Skeletal muscle satellite cell (primary cell): ENCODE results near the gene CYP2A13. TPM values are rescaled to one million over a fixed set of nuclear protein-coding genes. Genes with fewer than 3 reads are reported as not detected.
"Not testable (repeated sequence)": the region's sequence is repeated elsewhere in the genome, so short reads cannot be mapped to it uniquely, and the experiment has no call there.

ENCODE experiments used
- H3K27me3 ChIP-seq: 2 replicates; pipeline ENCODE4 v1.7.0; 2013; ENCODE audit warnings: low read length; ENCODE audit not compliant: control insufficient read depth, insufficient read depth
- H3K36me3 ChIP-seq: 2 replicates; pipeline ENCODE4 v1.7.0; 2013; ENCODE audit warnings: mild to moderate bottlenecking, control low read depth, low read length; ENCODE audit not compliant: insufficient read depth
- H3K4me1 ChIP-seq: 2 replicates; pipeline ENCODE4 v1.7.0; 2013; ENCODE audit warnings: low read length; ENCODE audit not compliant: control insufficient read depth, insufficient read depth
- H3K4me2 ChIP-seq: 2 replicates; pipeline ENCODE4 v1.7.0; 2013; ENCODE audit warnings: mild to moderate bottlenecking, low read length
- H3K4me3 ChIP-seq: 2 replicates; pipeline ENCODE4 v1.7.0; 2013; ENCODE audit warnings: low read length
- H3K9ac ChIP-seq: 2 replicates; pipeline ENCODE4 v1.7.0; 2013; ENCODE audit warnings: mild to moderate bottlenecking, low read depth, low read length, moderate library complexity
- H3K9me3 ChIP-seq: replicated peaks from 2 replicates; pipeline ENCODE4 v1.7.0; 2013; ENCODE audit warnings: mild to moderate bottlenecking, control low read depth, low read length
- total RNA-seq: library from RNA; depleted of rRNA; stranded (reverse); fragments of >200 nt; gene quantifications from 2 replicates; pipeline ENCODE4 v1.2.3, GENCODE V29; 2012; rRNA removed

CYP2A13 gene
- not detected in 2 replicates for total RNA-seq

GRCh38 chr19:41088151-41088550, at the start of gene CYP2A13:
TSS of gene CYP2A13 (plus strand) at chr19:41088451. CDS start at chr19:41088472, 21 bp downstream.
- Histone ChIP-seq H3K9me3 (no peaks in the 10 kb centered on the region), H3K4me2 (no peak within 1 kb of the TSS), H3K9ac (no peak within 1 kb of the TSS), H3K4me3 (no peak within 1 kb of the TSS), H3K36me3 (no peaks in the 10 kb centered on the region), H3K4me1 (no peaks in the 10 kb centered on the region), H3K27me3 (peaks cover 18% of the 10 kb centered on the region)

GRCh38 chr19:41039806-41040205, 48.4 kb upstream of the CYP2A13 start:
- Histone ChIP-seq H3K9me3 (no peaks in the 10 kb centered on the region), H3K9ac (no peak overlapping the region), H3K4me3 (no peak overlapping the region), H3K27me3 (no peaks in the 10 kb centered on the region), H3K36me3 (no peaks in the 10 kb centered on the region), H3K4me2 (no peak overlapping the region), H3K4me1 (no peaks in the 10 kb centered on the region)

GRCh38 chr19:41045095-41045494, 43.2 kb upstream of the CYP2A13 start:
- H3K4me2 ChIP-seq, H3K9ac ChIP-seq, H3K4me3 ChIP-seq, H3K4me1 ChIP-seq, H3K9me3 ChIP-seq, H3K27me3 ChIP-seq, H3K36me3 ChIP-seq: not testable (repeated sequence)

- no peak overlapping the region for H3K4me2 ChIP-seq
- H3K27me3 ChIP-seq: no peaks in the 10 kb centered on the region
- no peaks in the 10 kb centered on the region for H3K9me3 ChIP-seq
These were observed 37.8 kb upstream of the CYP2A13 start for GRCh38 chr19:41050426-41050825.

GRCh38 chr19:41052162-41052561, 36.1 kb upstream of the CYP2A13 start:
- not testable (repeated sequence) for H3K4me3 ChIP-seq, H3K9me3 ChIP-seq, H3K9ac ChIP-seq, H3K4me2 ChIP-seq, H3K27me3 ChIP-seq, H3K4me1 ChIP-seq, H3K36me3 ChIP-seq

More at GRCh38 chr19:41050426-41050825, 37.8 kb upstream of the CYP2A13 start:
- Histone ChIP-seq H3K4me3 (no peak overlapping the region), H3K36me3 (no peaks in the 10 kb centered on the region), H3K4me1 (no peaks in the 10 kb centered on the region), H3K9ac (no peak overlapping the region)

- not testable (repeated sequence) for H3K4me2 ChIP-seq, H3K4me3 ChIP-seq, H3K9ac ChIP-seq, H3K27me3 ChIP-seq, H3K9me3 ChIP-seq, H3K36me3 ChIP-seq, H3K4me1 ChIP-seq
These were observed 34.9 kb upstream of the CYP2A13 start for GRCh38 chr19:41053331-41053730.

- Histone ChIP-seq H3K9me3 (no peaks in the 10 kb centered on the region), H3K27me3 (peaks cover 3% of the 10 kb centered on the region), H3K36me3 (no peaks in the 10 kb centered on the region), H3K4me1 (no peaks in the 10 kb centered on the region), H3K4me3 (no peak overlapping the region), H3K4me2 (peak overlapping the region; percentile 34), H3K9ac (no peak overlapping the region)
These were observed 23.2 kb upstream of the CYP2A13 start for GRCh38 chr19:41064974-41065569.

- no peak overlapping the region for H3K9ac ChIP-seq
- no peaks in the 10 kb centered on the region for H3K4me1 ChIP-seq
- no peaks in the 10 kb centered on the region for H3K36me3 ChIP-seq
- no peak overlapping the region for H3K4me3 ChIP-seq
- H3K9me3 ChIP-seq: no peaks in the 10 kb centered on the region
- no peaks in the 10 kb centered on the region for H3K27me3 ChIP-seq
- H3K4me2 ChIP-seq: no peak overlapping the region
These were observed 12.0 kb upstream of the CYP2A13 start for GRCh38 chr19:41076286-41076685.

- peaks cover 11% of the 10 kb centered on the region for H3K27me3 ChIP-seq
- H3K9me3 ChIP-seq: no peaks in the 10 kb centered on the region
- no peak overlapping the region for H3K4me3 ChIP-seq
- no peaks in the 10 kb centered on the region for H3K36me3 ChIP-seq
- H3K4me2 ChIP-seq: no peak overlapping the region
- no peaks in the 10 kb centered on the region for H3K4me1 ChIP-seq
- no peak overlapping the region for H3K9ac ChIP-seq
These were observed 4.7 kb upstream of the CYP2A13 start for GRCh38 chr19:41083516-41083915.

- Histone ChIP-seq H3K9me3 (no peaks in the 10 kb centered on the region), H3K4me1 (no peaks in the 10 kb centered on the region), H3K27me3 (peaks cover 18% of the 10 kb centered on the region), H3K4me2 (no peak overlapping the region), H3K36me3 (no peaks in the 10 kb centered on the region), H3K9ac (no peak overlapping the region), H3K4me3 (no peak overlapping the region)
These were observed 2.4 kb upstream of the CYP2A13 start for GRCh38 chr19:41085748-41086415.

- no peak overlapping the region for H3K9ac ChIP-seq
- no peak overlapping the region for H3K4me2 ChIP-seq
- no peaks in the 10 kb centered on the region for H3K36me3 ChIP-seq
- H3K4me3 ChIP-seq: no peak overlapping the region
- H3K9me3 ChIP-seq: no peaks in the 10 kb centered on the region
- no peaks in the 10 kb centered on the region for H3K4me1 ChIP-seq
- peaks cover 18% of the 10 kb centered on the region for H3K27me3 ChIP-seq
These were observed 1.7 kb downstream of the CYP2A13 start for GRCh38 chr19:41089959-41090358.

GRCh38 chr19:41095703-41096102, 7.5 kb downstream of the CYP2A13 start:
- H3K9ac ChIP-seq: no peak overlapping the region
- no peaks in the 10 kb centered on the region for H3K36me3 ChIP-seq
- no peaks in the 10 kb centered on the region for H3K4me1 ChIP-seq
- H3K4me2 ChIP-seq: no peak overlapping the region
- H3K9me3 ChIP-seq: no peaks in the 10 kb centered on the region
- peaks cover 2% of the 10 kb centered on the region for H3K27me3 ChIP-seq
- H3K4me3 ChIP-seq: no peak overlapping the region
